GM19455 (cell line): Measurements from ENCODE around the gene AFAP1.

ENCODE experiments used
- ATAC-seq: cut with Tn5 transposase; IDR thresholded peaks from one replicate; pipeline ENCODE4 v1.9.1; 2021; ENCODE audit not compliant: unreplicated experiment

The AFAP1 gene

DNA sequence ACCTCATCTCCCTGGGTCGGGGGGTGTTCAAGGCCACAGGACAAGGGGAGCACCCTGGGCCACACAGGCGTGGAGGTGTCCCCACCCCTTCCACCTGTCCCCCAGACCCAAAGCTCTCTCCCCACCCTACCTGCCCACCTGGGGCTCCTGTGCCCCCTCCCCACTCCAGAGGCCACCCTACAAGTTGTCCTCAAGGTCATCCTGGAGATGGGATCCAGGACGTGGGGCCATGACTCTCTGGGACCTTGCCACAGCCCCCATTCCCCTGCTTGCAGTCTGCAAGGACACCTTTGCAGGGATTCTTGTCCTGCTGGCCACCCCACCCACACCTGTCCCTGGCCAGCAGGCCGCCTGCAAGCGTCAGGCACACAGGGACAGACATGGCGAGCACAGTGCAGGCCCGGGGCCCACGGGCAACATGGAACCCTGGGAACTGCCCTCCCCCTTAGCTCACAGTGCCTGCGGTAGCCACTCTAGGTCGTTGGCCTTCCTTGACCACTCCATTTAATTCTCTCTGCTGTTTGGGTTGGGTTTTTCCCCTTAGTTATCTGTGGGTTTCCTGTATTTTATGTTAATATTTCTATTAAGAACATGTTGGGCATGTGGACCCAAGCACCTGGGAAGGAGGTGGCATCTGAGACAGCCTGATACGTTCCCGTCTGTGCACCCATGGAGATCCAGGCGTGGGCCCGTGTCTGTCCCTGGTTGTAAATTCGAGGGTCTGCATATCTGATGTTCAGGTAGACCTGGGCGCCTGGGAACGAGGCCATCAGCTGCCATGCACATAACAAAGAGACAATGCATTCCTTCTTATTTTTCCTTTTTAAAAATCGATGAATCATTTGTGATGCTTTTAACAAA, 197.5 kb downstream of the AFAP1 start:
- ATAC-seq: no peak

DNA sequence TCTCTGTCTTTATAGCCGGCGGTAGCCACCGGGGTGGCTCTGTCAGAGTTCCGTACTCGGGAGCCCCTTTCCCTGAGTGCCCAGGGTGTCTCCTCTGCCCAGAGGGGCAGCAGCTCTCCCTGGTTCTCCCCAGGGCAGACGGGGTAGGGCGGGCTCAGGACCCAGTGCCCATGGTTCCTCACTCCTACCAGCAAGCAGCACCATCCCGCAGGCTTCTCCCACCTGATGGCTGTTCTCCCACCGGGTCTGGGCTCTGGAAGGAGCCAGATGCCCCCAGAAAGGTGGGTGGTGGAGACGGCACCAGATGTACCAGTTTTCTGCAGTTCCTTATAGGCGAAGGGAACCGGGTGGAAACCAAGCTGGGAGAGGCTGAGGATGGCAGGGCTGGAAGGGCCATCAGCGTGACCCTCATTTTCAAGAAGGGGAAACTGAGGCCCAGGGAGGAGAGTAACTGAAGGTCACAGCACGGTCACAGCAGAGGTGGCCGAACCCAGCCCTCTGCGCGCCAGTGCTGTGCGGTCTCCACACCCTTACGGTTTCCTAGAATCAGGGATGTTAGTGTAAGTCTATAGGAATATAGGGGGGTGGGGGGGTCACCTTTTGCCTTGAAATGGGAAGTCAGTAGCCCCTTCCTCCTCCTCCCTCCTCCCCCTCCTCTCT, 198.7 kb downstream of the AFAP1 start:
- ATAC-seq: no peak

DNA sequence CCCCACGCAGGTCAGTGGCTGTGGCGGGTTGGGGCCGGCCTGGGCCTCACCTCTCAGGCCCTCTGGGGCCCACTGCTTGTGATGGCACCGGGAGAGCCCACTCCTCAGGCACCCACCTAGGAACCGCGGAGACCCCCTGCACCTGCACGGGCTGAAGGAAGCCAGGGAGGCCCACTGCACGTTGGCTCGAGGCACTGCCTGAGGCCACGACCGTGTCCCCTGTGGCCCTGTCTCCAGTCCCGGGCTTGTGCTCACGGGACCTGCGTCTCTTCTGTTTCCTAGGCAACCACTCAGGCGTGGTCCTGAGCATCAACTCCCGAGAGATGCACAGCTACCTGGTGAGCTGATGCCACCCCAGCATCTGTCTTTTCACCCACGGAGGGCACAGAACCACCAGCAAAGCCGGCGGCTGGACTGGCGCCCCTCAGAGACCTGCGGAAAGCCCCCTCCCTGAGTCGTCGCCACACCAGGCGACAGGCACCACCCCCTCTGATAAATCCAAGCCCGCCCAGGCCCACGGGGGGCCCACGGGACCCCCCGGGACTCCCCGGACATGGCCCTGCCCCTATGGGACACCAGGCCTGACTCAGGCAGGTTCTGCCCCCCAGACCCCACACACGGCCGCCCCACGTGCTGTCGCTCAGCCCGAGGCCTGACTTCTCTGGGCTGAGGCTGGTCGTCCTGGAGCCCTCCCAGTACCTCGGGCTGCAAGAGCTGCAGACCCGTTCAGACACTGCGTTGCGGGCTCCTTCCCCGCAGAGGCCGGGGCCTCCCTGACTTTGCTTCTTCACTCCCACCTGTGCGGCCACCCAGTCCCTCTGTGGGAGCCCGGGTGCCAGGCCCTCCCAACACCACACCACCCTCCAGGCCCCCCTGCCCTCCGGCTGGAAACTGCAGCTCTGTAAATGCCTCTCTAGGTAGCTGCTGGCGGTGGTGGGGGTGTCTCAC, 199.5 kb downstream of the AFAP1 start:
- ATAC-seq: no peak

DNA sequence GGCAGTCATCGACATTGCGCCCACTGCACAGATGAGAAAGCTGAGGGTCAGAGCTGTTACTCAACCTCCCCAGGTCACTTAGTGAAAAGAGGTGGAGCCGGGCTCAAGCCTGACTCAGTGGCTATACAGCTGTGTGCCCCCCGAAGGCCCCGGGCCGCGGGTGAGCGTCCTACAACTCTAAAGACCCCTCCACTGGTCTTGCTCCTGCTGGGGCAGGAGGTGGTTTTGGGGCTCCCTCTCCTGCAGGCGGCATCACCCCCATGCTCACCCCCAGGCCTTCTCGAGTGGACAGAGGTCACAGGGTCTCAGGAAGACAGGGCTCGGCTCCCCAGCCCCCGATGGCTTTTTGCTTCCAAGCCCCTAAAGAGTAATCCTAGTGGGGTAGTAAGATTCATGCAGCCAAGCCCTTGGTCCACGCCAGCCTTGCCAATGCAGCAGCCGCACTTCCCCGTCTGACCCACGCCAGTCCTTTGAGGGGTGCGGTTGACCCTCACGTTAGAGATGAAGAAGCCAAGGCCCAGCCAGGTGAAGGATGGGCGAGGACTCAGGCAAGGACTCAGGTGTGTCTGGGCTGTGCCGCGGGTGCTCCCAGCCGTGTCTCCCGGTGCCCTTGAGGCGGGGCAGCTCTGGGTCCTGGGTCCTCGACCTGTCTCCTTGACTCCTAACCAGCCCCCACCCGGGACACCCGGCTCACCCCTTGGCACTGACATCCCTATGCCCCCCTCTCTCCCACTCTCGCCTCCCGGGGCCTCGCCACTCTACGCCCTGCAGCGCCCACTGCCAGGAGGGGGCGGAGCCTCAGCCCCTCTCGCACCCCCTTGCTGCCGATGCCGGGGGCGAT, 200.4 kb downstream of the AFAP1 start:
- ATAC-seq: no peak

DNA sequence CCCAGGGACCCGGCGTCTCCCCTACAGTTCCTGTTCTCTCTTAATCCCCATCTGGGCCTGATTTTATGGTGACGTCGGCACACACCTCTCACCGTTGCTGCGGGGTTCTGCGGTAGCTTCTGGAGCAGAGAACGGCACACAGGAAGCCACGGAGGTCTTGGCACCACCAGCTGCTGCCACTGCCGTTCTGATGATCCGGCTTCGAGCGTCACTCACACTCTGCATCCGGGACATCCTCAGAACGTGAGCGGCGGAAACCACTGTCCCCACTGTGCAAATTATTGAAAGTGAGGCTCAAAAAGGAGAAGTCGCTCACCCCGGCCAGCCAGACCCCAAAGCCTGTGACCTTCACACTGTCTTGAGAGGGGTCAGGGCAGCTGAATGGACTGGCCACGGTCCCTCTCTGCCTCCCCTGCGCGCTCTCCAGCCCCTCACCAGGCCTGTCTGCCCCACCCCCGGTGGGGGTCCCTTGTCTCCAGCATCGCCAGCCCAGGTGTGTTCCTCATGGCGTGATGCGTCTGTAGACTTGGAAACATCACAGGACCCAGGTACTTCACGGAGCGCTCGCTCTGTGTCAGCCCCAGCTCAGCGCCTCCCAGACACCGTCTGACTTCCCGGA, 201.1 kb downstream of the AFAP1 start:
- ATAC-seq: no peak

DNA sequence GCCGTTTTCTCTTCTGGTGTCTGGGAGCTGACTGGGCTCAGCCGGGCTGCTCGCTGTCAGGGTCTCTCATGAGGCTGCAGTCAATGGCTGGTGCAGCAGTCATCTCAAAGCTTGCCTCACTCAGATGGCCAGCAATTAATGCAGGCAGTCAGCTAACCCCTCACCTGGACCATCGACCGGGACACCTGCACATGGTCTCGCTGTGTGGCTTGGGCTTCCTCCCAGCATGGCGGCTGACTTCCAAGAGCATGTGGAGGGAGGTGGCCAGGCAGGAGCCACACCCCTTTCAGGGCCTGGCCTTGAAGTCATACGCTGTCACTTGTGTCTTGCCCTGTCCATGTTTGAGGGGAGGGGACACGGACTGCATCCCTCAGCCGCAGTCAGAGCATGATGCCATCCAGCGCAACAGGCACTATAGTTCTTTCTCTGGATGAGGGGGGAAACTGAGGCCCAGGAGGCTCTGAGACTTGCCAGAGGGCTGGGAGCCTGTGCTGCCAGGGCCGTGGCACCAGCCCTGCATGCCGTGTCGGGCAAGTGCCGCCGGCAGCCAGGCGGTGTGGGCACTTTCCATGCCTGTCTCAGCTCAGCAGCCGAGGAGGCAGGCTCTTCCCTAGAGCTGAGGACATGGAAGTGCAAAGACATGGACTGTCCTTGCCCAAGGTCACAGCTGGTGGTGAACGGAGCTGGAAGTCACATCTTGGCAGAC, 201.8 kb downstream of the AFAP1 start:
- ATAC-seq: no peak

DNA sequence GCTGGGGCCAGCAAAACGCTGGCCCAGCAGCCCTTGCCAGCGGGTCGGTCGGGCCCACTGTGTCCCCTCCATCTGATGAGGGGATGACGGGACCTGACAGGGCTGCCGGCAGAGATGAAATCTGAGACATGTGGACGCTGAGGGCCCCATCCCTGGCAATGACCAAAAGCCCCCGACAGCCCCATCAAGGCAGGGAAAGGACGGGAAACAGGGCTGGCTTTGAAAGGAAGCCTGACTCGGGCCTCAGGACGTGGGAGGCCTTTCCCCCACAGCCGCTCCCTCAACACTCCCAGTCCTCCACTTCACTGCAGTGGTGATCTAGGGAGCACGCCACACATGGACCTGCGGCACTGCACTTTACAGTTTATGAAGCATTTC, 202.4 kb downstream of the AFAP1 start:
- no peak for ATAC-seq

DNA sequence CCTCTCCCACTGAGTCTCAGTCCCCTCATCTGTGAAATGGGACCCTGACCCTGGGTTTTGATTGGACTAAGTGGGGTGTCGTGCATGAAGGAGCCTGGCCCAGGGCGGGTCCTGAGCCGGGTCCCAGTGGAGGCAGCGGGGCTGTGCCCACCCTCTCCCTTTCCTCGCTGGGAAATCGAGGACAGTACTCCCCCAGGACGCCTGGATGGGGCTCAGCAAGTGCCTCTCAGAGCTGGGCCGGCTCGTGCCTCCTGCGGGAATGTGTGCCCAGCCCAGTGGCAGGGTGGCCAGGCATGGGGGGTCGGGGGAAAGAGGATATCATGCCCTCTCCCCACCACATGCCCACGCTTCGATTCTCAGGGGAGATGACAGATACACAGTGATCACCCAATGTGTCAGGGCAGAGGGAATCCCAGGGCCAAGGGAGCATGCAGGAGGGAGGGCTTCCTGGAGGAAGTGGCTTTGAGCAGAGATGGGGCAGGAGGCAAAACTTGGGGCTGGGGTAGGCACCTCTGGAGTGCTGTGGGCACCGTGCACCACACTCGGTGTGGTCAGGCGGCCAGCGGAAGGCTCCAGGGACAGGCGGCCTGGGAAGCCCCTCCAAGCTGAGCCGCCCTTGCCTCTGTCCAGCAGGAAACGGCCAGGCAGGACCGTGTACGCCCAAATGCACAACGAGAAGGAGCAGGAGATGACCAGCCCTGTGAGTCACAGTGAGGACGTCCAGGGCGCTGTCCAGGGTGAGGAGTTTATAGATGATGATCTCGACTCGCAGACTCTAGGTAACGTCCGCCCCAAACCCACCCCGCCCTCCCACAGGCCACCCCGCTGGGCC, 203.0 kb downstream of the AFAP1 start:
- ATAC-seq: no peak

DNA sequence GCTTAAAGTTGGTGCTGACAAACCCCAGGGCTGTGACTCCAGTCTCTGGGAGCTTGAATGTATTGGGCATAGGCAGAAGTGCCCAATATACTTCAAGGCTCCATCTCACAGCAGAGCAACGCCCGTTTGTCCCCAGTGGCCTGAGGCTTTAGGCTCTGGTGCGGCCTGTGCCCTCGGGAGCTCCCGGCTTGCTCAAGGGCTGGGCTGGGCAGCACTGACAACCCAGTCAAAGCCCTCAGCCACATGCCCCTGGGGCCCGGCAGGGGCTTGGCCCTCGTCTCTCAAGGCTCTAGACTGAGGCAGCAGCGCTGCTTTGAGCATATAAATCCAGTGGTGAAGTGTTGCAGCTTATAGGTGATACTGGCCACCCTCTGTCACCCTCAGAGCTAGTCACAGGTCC, 203.7 kb downstream of the AFAP1 start:
- ATAC-seq: no peak

DNA sequence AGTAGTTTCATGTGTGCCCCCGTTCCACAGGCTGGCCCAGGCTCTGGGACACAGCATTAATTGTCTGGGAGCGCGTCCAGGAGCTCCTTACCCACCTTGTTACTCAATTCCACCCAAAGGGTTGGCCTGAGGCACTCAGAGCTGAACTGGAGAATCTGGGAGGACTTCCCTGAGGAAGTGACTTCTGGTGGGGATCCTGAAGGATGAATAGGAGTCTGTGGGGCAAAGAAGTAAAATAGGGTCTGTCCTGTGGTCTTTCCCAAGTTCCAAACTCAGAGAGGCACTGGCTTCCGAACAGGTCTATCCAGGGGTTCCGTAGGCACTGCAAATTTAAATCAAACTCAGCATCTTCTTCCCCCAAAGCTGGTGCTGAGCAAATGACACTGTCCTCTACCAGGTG, 204.3 kb downstream of the AFAP1 start:
- no peak for ATAC-seq

DNA sequence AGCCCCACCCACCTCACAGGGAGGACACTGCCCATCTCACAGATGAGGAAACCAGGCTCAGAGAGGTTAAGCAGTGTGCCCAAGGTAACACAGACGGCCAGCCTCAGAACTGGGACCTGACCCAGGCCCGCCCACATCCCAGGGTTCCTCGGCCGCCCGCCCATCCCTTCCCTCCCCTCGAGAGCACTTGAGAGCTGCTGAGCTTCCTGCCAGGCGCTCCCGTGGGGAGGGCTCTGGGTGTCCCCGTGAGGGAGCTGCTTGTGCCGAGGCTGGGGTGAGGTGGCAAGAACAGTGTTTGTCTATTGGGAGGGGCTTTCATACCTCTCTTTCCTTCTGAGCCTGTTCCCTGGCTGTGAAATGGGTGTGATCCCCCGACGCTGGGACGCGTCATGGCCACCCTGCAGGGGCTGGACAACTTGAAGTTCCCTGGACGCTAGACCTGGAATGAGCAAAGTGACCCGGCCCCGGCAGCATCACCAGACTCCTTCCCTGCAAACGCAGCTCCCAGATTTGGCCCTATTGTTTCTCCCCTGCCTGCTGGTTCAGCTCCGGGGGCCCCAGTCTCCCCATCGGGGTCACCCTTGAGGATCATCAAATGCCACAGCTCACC, 204.9 kb downstream of the AFAP1 start:
- ATAC-seq: no peak

DNA sequence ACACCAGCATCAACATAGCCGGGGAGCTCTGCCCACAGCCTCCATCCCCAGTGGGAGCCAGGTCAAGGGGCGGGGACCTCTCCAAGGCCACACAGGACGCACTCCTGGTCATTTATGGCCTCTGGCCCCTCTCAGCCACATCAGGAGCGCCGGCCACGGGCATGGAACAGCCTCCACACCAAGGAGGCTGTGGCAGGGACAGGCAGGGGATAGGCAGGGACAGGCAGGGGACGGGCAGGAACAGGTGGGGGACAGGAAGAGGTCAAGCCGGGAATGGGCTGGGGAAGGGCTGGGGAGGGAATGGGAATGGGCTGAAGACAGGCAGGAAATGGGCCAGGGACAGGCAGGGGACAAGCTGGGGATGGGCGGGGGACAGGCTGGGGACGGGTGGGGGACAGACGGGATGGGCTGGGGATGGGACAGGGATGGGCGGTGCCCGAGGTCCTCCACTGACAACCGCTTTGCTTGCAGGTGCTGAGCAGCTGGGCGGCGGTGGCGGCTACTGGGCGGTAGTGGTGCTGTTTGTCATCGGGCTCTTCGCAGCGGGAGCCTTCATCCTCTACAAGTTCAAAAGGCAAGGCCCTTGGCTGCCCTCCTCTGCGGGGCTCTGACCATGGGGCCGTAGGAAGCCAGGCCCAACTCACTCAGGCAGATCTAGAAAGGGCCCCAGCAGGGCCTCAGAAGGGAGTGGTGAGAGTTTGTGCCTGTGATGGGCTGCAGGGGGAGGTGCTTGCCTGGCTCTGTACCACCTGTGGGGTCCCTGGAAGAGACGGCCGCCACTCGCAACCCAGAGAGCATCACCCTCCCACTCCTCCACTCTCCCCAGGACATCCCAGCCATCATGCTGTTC, 205.6 kb downstream of the AFAP1 start:
- ATAC-seq: no peak

DNA sequence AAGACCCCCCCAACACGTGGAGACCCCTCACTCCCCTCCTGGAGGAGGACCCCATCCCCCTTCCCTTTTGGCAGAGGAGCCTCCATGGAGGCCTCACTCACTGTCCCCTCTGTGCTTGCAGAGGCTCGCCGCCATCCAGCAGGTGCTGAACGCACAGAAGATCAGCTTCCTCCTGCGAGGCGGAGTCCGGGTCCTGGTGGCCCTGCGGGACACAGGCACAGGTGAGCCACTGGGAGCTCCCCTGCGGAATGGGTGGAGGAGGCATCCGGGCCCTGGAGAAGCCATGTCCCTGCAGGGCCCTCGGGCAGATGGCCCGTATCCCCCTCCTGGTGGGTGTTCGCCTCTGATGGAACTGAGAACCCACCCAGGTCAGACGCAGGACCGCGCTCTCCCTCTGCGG, 206.5 kb downstream of the AFAP1 start:
- ATAC-seq: no peak

DNA sequence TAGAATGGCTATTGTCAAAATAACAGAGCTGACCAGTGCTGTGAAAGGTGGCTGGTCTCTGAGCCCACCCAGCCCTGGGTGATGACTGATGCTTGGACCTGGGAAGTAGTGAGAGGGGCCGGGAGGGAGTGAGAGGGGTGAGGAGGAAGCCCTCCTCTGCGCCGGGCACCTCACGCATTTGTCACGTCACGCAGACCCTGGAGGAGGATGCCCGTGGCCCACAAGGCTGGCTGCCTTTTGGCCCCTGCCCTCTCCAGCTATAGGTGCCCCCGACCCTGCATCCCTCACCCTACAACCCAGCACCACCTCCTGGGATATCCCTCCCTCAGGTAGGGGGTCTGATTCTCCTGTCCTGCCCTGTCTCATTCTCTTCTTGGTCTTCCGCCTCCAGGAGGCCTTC, 207.4 kb downstream of the AFAP1 start:
- ATAC-seq: no peak

DNA sequence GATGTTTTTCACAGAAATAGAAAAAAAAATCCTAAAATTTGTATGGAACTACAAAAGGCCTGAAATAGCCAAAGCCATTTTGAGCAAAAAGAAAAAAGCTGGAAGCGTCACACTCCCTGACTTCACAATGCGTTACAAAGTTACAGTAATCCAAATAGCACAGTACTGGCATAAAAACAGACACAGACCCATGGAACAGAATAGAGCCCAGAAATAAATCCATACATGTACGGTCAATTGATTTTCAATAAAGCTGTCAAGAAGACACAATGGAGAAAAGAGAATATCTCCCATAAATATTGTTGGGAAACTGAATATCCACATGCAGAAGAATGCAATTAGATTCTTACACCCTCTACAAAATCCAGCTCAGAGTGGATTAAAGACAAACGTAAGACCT, 208.2 kb downstream of the AFAP1 start:
- ATAC-seq: no peak

DNA sequence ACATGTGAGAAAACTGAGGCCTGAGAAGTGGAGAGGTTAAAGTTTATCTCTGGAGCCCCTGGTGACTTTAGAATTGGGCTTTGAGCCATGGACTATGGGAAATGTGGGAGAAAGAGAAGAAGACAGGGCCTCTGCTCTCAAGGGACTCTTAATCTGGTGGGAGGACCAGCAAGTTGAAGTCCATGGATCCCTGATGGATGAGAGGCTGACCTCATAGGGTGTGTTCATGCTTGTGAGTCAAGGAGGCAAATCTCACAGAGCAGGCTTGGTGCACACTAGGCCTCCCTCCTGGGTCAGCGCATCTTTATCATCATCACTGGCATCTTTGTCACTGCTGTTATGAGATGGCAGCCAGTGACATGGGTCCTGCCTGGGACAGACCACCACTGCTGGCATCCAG, 211.9 kb downstream of the AFAP1 start:
- no peak for ATAC-seq

DNA sequence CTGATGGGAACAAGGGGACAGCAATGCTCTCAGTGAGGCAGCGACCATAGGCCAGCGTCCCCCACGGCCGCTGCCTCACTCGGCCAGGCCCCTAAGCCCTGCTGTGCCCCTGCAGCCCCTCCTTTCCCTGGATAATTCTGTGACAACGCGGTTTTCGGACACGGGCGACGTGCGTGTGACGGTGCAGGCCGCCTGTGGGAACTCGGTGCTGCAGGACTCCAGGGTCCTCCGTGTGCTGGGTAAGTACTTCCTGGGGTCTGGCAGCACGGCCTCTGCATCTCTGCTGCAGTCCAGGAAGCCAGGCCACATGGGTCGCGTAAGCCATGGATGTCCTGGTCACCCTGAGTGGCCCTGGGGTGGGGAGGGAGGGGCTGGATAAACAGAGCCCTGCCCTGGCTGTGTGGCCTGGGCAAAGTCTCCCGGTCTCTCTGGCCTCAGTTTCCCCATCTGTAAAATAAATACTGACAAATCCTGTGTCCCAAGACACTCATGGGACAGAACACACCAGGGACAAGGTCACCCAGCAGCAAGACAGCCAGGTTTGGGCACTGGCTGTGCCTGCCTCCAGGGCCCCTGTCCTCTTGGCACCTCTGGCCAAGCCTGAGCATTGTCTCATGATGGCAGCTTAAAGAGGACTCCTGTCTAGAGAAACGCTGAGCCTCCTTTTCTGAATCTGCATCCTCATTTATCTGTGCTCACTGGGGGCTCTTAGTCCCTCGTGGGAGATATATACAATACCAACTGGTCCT, 212.8 kb downstream of the AFAP1 start:
- no peak for ATAC-seq
